ENCODE data around the gene FZD7. TPM values are rescaled to one million over a fixed set of nuclear protein-coding genes. Genes with fewer than 3 reads are reported as not detected.

FZD7 gene
- total RNA-seq: under 1 TPM; 0.52 to 0.68 TPM

DNA sequence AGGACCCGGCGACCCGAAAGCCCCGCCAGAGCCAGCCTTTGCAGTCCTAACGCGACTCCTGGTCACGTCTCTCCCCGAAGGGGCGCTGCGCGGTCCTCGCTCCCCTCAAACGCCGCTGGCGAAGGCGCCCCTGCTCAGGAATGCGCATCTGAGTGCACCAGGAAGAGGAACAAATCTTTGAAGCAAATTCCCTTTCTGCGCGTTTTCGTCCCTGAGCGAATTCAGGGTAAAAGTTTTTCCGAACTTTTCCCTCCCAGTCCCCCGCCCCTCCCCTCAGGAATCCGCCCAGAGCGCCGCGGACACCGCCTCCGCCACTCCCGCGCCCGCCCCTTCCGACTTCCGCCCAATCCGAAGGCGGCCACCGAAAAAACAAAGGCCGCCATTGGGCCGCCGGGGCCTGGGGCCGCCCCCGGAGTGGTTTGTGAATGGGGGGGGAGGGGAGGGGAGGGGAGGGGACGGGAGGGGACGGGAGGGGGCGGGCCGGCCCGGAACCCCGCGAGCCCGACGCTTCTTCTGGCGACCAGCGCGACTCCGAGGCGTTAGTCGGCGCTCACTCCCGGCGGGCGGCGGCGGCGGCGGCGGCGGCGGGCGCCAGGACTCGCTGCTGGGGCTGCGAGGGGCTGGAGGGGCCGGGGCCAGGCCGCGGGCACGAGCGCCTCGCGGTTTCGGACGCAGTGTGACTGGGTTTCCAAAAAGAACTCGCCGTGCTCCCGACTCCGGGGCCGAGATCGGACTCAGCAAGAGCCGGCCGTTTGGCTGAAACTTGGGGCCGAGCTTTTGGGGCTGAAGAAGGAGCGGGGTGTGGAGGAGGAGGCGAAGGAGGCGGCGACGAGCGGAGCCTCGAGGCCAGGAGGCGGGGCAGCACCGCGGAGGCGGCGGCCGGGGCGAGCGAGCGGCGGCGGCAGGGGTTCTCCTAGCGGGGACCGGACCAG is at the start of gene FZD7:
FZD7 (plus strand) TSS at position 539 of the 932 bp plus-strand sequence. CDS start 793 bp downstream, outside the sequence.
- DNase-seq: peak; percentile 87
- no peaks in the 10 kb centered on the region for H3K9me3 Mint-ChIP-seq
- peaks cover 10% of the 10 kb centered on the region for H3K4me1 Mint-ChIP-seq
- peaks cover 20% of the 10 kb centered on the region for H3K27me3 Mint-ChIP-seq
- H3K36me3 Mint-ChIP-seq: no peaks in the 10 kb centered on the region
- no peak within 1 kb of the TSS for H3K27ac Mint-ChIP-seq
- H3K4me3 Mint-ChIP-seq: peak within 1 kb of the TSS; percentile 78

DNA sequence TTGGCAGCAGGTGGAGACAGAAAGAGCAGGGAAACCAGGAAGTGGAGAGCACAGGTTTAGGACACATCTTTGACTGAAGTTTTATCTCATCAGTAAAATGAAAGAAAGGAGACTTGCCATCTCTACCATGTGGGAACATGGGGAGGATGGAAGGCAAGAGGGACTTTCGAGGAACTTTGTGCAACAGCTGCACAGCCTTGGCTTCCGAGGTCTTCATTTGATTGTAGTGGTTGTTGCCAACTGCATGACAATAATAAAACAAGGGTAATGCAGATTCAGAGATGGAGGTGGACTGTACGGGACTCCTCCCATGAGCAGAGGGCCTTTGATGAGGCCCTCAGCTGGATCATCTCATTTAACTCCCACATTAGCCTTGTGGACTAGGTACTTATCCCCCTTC is 49.3 kb upstream of the FZD7 start:
- no peak for DNase-seq
- peaks cover 5% of the 10 kb centered on the region for H3K27me3 Mint-ChIP-seq
- H3K27ac Mint-ChIP-seq: no peak overlapping the region
- H3K9me3 Mint-ChIP-seq: no peaks in the 10 kb centered on the region
- H3K4me3 Mint-ChIP-seq: no peak overlapping the region
- H3K4me1 Mint-ChIP-seq: peaks cover 4% of the 10 kb centered on the region
- no peaks in the 10 kb centered on the region for H3K36me3 Mint-ChIP-seq

DNA sequence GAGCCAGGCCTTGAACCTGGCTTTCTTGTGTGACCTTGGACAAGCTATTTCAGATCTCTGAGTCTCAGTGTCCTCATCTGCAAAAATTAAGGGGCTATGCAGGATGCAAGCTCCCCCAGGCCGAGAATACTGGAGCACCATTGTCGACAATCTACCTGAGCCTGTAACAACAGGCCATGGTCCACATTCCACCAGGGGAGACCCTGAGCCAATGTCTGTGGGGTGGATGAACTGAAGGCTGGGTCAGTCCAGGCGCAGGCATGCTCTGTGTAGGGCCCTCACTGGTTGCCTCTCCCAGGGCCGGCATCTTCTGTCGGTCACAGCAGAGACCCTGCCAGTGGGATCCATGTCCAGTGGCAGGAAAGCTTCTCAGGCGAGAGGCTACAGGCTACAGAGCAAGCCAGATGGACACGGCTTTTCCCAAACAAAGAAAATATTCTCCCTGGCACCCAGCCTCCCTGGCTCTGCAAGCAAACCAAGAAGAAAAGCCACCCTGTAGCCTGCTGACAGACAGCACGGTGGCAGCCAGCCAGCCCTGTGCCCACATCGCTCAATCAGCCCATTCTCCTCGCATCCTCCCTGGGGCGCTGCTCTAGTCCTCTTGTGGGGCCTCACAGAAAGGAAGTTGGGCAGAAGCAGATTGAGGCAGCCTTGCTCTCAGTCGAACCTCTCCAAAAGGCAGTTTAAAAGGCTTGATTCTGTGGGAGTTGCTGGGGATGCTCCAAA is 48.7 kb upstream of the FZD7 start:
- Mint-ChIP-seq H3K27ac (no peak overlapping the region), H3K36me3 (no peaks in the 10 kb centered on the region), H3K4me1 (peaks cover 4% of the 10 kb centered on the region), H3K27me3 (peaks cover 5% of the 10 kb centered on the region), H3K4me3 (no peak overlapping the region), H3K9me3 (no peaks in the 10 kb centered on the region)
- peak; percentile 8 for DNase-seq

DNA sequence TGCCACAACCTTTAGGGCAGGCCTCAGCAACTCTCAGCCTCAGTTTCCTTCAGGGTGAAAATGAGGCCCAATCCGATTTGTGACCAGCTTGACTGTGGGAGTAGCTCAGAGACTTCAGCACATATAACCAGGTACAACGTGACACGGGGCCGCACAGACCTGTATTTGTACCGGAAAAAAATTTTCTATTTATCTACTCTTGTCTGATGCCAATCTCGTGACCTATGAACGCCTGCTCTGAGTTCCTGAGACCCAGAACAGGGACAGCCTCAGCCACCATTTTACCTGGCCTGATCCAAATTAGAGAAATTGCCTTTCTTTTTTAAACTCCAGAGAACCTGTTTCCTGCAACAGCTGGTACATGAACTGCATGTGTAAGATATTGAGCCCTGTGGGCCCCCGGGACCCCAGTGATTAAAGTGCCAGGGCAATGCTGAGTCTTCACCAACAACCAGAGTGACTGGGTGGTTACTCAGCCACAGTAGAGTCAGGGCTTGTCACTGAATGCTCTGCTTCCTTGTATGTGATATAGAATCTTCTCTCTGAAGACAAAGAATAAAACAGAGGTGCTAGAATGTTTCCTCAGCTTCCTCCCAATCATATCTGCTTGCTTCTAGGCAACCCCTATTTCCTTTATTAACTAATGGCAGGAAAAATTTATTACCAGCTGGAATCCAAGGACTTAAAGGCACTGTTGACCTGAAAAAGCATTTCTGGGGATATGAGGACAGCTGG is 47.8 kb upstream of the FZD7 start:
- H3K4me3 Mint-ChIP-seq: no peak overlapping the region
- no peak overlapping the region for H3K27ac Mint-ChIP-seq
- no peaks in the 10 kb centered on the region for H3K36me3 Mint-ChIP-seq
- H3K4me1 Mint-ChIP-seq: peaks cover 4% of the 10 kb centered on the region
- no peaks in the 10 kb centered on the region for H3K27me3 Mint-ChIP-seq
- no peak for DNase-seq
- H3K9me3 Mint-ChIP-seq: no peaks in the 10 kb centered on the region

DNA sequence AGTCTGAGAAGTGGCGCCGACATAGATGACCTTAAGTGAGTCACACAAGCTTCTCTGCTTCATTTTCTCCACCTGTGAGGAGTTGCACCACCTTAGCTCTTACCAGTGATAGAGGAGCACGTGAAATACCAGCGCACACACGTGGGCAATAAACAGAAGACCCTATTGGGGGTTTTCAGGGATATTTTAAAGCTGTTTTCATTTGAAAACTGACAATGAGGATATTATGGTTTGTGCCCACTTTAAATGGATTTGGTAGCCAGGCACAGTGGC is 47.3 kb upstream of the FZD7 start:
- Mint-ChIP-seq H3K27ac (no peak overlapping the region), H3K27me3 (no peaks in the 10 kb centered on the region), H3K36me3 (no peaks in the 10 kb centered on the region), H3K9me3 (no peaks in the 10 kb centered on the region), H3K4me1 (peaks cover 4% of the 10 kb centered on the region), H3K4me3 (no peak overlapping the region)
- DNase-seq: no peak

DNA sequence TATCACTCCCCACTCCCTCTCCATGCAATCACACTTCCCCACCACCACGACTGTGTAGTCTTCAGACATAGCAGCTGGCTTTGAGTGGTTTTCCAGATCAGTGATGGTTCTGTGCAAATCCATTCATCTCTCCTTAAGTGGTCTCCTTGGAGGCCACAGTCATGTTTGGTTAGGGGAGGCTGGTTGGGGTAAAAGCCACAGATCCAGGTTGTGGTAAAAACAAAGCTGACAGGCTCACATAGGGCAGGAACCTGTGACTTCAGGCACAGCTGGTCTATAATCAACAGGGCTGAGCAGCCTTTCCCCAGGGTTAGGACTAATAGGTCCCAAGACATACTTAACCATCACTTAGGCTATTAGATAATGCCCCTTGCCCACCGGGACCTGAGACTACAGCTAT is 46.2 kb upstream of the FZD7 start:
- no peaks in the 10 kb centered on the region for H3K27me3 Mint-ChIP-seq
- no peaks in the 10 kb centered on the region for H3K36me3 Mint-ChIP-seq
- no peak for DNase-seq
- H3K4me3 Mint-ChIP-seq: no peak overlapping the region
- H3K4me1 Mint-ChIP-seq: peaks cover 4% of the 10 kb centered on the region
- no peak overlapping the region for H3K27ac Mint-ChIP-seq
- H3K9me3 Mint-ChIP-seq: no peaks in the 10 kb centered on the region

DNA sequence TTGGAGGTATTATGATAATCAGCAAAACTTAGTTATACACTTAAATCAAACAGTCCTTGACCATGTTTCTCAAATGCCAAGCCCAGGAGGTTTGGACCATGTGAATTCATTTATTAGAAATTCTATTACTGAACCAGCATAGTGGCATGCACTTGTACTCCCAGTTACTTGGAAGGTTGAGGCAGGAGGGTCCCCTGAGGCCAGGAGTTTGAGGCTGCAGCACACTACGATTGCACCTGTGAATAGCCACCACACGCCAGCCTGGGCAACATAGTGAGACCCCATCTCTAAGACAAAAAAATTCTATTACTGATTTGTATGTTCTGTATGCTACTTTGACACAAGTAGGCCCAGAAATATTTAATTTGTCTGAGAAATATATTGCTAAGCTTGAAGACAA is 43.6 kb upstream of the FZD7 start:
- H3K4me1 Mint-ChIP-seq: peaks cover 3% of the 10 kb centered on the region
- no peaks in the 10 kb centered on the region for H3K27me3 Mint-ChIP-seq
- no peak for DNase-seq
- H3K4me3 Mint-ChIP-seq: no peak overlapping the region
- no peaks in the 10 kb centered on the region for H3K36me3 Mint-ChIP-seq
- no peak overlapping the region for H3K27ac Mint-ChIP-seq
- H3K9me3 Mint-ChIP-seq: no peaks in the 10 kb centered on the region

DNA sequence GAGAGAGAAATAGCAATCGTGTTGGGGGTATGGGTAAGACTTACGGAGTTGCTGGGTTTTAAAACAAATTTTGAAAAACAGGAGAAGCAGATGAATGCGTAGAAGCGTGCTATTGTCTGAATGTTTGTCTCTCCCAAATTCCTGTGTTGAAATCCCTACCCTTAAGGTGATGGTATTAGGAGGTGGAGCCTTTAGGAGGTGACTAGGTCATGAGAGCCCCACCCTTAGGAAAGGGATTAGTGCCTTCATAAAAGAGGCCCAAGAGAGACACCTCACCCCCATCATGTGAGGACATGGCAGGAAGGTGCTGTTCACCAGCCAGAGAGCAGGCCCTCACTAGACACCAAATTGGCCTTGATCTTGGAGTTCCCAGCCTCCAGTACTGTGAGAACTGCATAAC is 40.7 kb upstream of the FZD7 start:
- Mint-ChIP-seq H3K4me1 (no peaks in the 10 kb centered on the region), H3K4me3 (no peak overlapping the region), H3K27me3 (peaks cover 3% of the 10 kb centered on the region), H3K9me3 (no peaks in the 10 kb centered on the region), H3K36me3 (no peaks in the 10 kb centered on the region), H3K27ac (no peak overlapping the region)
- no peak for DNase-seq

DNA sequence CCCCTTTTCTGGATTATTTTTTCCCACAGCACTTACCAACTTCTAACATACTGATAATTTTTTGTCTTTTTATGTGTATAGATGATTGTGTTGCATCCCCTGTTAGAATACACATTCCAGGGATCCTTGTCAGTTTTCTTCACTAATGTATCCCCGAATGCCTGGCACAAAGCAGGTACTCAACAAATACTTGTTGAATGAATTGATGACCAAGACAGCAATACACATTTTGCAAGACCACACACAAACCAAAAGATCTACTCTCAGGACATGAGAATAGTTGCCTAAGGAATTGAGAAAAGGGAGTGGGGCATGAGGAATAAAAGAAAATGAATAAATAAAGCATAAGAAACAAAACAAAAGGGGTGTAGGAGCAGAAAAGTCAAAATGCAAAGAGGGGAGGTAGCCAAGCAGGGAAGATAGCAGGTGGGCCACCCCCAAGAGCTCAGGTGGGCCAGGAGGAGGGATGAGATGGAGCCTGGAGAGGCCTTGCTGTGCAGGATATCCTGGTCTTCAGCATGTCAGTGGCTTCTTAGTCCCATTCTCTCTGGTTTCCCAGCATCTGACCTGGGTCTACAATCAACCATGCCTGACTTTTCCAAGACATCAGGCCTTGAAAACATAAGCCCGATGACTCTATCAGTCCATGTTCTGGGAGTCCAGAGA is 38.5 kb upstream of the FZD7 start:
- Mint-ChIP-seq H3K4me1 (no peaks in the 10 kb centered on the region), H3K27ac (no peak overlapping the region), H3K27me3 (peaks cover 3% of the 10 kb centered on the region), H3K9me3 (no peaks in the 10 kb centered on the region), H3K36me3 (no peaks in the 10 kb centered on the region), H3K4me3 (no peak overlapping the region)
- no peak for DNase-seq

DNA sequence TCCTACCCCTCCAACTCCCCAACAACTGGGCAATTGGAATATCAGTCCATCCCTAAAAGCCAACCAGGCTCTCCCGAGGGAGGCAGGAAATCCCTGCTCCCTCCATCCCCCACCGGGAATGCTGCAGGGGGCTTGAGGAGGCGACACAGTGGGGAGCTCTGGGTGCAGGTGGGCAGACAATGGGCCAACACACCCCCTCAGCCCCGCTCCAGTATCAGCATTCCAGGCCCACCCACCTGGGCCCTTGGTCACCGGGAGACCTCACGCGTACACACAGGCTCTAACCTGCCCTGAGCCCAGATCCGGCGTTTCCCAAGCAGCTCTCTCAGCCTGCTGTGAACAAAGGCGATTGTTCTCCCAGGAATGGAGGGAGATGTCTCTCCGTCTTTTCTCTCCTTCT is 37.6 kb upstream of the FZD7 start:
- Mint-ChIP-seq H3K9me3 (no peaks in the 10 kb centered on the region), H3K27me3 (peaks cover 3% of the 10 kb centered on the region), H3K4me3 (no peak overlapping the region), H3K27ac (no peak overlapping the region), H3K36me3 (no peaks in the 10 kb centered on the region), H3K4me1 (no peaks in the 10 kb centered on the region)
- DNase-seq: no peak

DNA sequence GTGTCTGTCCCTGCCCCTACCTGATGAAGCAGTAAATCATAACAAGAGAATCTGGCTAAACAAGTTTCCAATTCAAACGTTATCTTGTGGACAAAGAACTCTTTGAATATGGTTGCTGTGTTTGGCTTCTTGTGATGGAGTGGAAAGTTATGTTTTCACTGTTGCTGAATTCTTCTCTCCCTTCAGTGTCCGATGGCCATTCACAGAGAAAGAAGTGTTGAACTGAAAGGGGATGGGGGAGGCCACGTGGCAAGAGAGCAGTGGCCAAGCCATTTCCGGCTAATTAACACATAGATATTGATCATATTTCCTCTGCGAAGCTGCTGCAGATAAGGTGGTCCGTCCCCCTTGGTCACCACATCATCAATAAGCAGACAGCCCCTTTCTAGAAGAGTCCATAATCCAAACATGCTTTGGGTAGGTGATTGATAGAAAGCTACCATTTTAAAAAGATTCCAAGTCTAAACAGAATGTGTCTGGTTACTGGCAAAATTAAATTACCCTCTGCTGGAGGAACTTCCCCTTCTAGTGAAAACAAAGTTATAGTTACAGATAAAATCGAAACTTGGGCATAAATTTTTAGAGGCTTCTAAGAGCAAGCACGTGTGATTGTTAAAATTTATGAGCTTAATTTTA is 36.9 kb upstream of the FZD7 start:
- no peak overlapping the region for H3K27ac Mint-ChIP-seq
- H3K36me3 Mint-ChIP-seq: no peaks in the 10 kb centered on the region
- no peaks in the 10 kb centered on the region for H3K9me3 Mint-ChIP-seq
- DNase-seq: no peak
- H3K4me3 Mint-ChIP-seq: no peak overlapping the region
- peaks cover under 1% of the 10 kb centered on the region for H3K4me1 Mint-ChIP-seq
- H3K27me3 Mint-ChIP-seq: peaks cover 3% of the 10 kb centered on the region

DNA sequence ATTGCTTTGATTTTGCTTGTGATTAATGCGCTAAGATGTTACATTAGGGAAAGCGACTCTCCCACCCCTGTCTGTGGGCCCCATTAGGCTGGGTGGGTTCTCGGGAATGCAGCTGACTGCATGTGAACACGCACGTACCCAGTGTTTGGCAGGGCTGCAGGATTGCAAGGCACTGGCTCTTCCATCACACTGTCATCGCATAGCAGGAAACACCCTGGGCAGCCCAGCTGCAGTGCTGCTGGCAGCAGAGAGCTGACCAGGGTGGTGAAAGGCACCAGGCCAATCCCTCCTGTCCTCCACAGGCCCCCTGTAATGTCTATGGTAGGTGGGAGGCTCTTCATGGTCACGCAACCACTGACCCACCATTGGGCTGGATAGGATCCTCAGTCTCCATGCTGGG is 34.4 kb upstream of the FZD7 start:
- H3K4me3 Mint-ChIP-seq: no peak overlapping the region
- H3K4me1 Mint-ChIP-seq: peaks cover 6% of the 10 kb centered on the region
- DNase-seq: no peak
- H3K27me3 Mint-ChIP-seq: peaks cover 3% of the 10 kb centered on the region
- H3K36me3 Mint-ChIP-seq: no peaks in the 10 kb centered on the region
- H3K9me3 Mint-ChIP-seq: no peaks in the 10 kb centered on the region
- H3K27ac Mint-ChIP-seq: no peak overlapping the region

DNA sequence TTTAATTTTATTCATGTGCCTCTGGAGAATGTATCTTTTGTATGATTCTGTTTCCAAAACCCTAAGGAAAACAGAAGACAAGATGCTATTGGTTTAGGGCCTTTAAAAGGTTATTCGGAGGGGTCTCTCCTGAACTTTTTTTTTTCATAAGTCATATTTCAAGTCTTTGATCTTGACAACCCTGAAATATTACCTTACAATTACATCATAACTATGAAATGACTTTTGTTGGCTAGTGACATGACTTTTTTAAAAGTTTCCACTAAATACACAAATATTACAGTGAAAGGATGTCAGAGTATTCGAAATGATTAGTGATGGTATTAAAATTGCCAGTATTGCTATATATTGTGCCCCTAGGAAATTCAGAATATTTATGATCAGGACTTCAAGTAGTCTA is 31.8 kb upstream of the FZD7 start:
- no peak for DNase-seq
- H3K27me3 Mint-ChIP-seq: no peaks in the 10 kb centered on the region
- no peak overlapping the region for H3K4me3 Mint-ChIP-seq
- H3K4me1 Mint-ChIP-seq: peaks cover 14% of the 10 kb centered on the region
- H3K27ac Mint-ChIP-seq: no peak overlapping the region
- H3K9me3 Mint-ChIP-seq: no peaks in the 10 kb centered on the region
- no peaks in the 10 kb centered on the region for H3K36me3 Mint-ChIP-seq

DNA sequence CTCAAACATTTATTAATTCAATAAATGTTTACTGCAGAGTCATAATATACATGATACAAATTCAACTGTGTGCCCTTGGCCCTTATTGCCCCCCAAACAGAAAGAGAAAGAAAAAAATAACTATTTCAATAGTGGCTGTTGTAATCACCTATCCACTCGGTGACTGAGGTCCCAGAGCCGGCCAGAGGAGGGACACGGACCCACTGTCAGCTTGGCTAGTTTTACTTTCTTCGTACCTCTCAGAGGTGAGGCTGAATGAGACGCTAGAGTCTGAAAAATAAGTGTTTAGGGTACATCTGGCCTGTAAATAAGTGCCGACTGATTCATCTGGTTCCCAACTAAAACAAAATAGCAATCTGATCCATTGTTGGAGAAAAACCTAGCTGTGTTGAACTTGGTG is 31.3 kb upstream of the FZD7 start:
- no peaks in the 10 kb centered on the region for H3K9me3 Mint-ChIP-seq
- H3K27ac Mint-ChIP-seq: no peak overlapping the region
- H3K4me1 Mint-ChIP-seq: peaks cover 14% of the 10 kb centered on the region
- H3K4me3 Mint-ChIP-seq: no peak overlapping the region
- no peaks in the 10 kb centered on the region for H3K27me3 Mint-ChIP-seq
- no peaks in the 10 kb centered on the region for H3K36me3 Mint-ChIP-seq
- no peak for DNase-seq

Measured in activated naive CD8-positive, alpha-beta T cell treated with anti-CD3 and anti-CD28 coated beads for 36 hours (primary cell).